Stimulated activated CD4-positive, alpha-beta T cell treated with anti-CD3 and anti-CD28 coated beads, Interleukin-2, amount 100 ng/mL, for 4 hours (primary cell): Measurements from ENCODE around the gene NMRK2.
A peak's percentile ranks its signal among the peaks of the same experiment; 100 is the strongest.
"Not testable (repeated sequence)": the region's sequence is repeated elsewhere in the genome, so short reads cannot be mapped to it uniquely, and the experiment has no call there.

Experiments used
- DNase-seq: peaks from one replicate; pipeline ENCODE4 v3.0.0-alpha.2; 2020; ENCODE audit warnings: low read depth

The NMRK2 gene

DNA sequence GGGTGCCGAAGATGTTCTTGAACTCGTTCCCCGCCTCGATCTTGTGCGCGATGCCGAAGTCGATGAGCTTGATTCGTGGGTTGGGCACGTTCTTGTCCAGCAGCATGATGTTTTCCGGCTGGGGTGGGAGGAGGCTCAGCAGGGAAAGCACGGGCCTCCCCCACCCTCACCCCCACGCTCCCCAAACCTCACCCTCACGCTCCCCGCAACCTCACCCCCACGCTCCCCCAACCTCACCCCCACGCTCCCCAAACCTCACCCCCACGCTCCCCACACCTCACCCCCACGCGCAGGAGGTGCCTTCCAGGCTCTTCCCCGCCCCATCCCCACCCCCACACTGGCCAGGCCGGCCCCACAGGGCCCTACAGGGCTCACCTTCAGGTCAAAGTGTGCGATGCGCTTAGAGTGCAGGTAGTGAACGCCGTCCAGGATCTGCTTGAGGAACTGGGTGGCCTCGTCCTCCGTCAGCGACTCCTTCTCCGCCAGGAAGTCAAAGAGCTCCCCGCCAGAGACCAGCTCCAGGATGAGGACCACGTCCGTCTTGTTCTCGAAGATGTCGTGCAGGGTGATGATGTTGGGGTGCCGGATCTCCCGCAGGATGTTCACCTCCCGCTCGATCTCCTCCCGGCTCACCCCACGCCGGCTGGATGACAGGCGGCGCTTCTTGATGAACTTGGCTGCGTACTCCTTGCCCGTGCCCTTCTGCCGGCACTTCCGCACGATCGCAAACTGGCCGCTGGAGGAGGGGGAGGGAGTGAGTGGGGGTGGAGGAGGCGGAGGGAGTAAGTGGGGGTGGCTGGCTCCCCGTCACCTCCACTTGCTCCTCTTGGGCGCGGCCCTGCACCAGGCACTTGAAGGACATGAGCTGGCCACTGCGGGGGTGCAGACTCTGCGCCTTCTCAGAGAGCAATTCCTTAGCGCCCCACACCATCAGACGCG is 31.7 kb downstream of the NMRK2 start:
- DNase-seq, result no peak

- DNase-seq, result no peak
These were observed 33.5 kb downstream of the NMRK2 start for GRCh38 chr19:3966051-3967017.

DNA sequence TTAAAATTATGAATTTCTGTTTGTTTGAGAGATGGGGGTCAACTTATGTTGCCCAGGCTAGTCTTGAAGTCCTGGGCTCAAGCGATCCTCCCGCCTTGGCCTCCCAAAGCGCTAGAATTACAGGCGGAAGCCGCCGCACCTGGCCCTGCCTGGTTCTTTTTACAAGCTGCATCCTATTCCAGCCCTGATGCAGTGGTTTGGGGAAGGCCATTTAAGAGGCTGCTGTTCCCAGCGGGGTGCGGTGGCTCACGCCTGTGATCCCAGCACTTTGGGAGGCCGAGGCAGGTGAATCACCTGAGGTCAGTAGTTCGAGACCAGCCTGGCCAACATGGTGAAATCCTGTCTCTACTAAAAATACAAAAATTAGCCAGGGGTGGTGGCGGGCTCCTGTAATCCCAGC is 35.1 kb downstream of the NMRK2 start:
- DNase-seq, result not testable (repeated sequence)

- DNase-seq, result no peak
These were observed 35.9 kb downstream of the NMRK2 start for GRCh38 chr19:3968556-3969434.

- DNase-seq, result no peak
These were observed 36.8 kb downstream of the NMRK2 start for GRCh38 chr19:3969435-3970312.

- no peak for DNase-seq
These were observed 37.5 kb downstream of the NMRK2 start for GRCh38 chr19:3970313-3970807.

DNA sequence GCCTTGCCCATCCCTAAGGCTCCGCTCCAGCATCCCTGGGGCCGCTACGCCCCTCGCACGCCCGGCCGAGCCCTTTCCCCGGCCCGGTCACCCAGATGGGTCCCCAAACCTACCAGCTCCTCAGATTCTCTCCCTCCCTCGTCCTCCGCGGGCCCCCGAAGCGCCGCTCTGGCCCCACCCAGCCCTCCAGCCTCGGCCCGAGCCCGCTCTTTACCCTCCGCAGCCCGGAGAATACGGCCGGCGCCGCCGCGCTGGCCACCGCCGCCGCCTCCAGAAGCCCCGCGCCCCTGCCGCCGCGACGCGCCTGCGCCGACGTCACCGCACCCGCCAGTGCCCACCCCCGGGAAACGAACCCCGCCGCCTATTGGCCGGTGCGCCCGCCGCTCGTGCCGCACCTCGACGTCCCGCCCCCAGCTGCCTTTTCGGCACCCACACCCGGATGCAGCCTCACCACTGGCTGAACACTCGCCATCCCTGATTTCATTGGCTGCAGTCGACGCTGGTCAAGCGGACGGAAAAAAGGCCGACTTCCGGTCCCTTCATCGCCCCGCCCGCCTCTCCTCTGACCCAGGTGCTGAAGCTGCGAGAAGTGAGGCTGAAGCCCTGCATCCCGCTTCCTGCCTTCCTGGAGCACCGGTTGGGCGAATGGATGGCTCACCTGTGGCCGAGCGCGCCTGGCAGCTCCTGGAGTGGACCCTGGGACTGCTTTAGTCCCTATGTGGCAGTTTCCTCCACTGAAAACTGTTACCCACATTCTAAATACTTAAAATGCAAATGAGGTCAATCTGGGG is 38.1 kb downstream of the NMRK2 start, which contains the start of gene DAPK3:
Gene DAPK3, minus strand, starts transcription at position 292 of the 791 bp plus-strand sequence. CDS start 1,364 bp downstream, outside the sequence.
- DNase-seq, result peak; percentile 84

DNA sequence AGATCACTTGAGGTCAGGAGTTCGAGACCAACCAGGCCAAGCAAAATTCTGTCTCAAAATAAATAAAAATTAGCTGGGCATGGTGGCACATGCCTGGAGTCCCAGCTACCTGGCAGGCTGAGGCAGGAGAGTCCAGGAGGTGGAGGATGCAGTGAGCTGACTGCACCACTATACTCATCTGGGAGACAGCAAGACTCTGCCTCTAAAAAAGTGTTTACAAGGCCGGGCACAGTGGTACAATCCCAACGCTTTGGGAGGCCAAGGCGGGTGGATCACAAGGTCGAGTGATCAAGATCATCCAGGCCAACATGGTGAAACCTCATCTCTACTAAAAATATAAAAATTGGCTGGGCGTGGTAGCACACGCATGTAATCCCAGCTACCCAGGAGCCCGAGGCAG is 42.3 kb downstream of the NMRK2 start:
- no peak for DNase-seq

DNA sequence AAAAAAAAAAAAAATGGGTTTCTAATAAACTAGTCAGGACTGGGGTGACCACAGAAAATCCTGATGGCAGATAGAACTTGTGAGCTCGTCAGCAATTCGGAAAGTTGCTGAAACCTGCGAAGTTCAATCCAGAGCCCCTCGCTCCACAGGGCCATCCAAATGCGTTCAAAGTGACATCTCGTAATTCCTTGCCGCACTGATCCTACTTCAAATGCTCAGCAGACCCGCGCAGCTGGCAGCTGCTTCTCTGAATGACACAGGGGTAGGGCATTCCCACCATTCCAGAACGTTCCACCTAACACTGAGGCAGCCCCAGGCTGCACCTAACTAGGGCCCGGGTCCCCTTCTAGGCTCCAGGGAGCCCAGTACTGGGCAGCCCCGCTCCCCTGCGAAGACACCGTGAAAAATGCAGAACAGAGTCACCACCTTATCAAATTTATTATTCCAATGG is 42.8 kb downstream of the NMRK2 start:
- no peak for DNase-seq

GRCh38 chr19:3976495-3977241 is 43.8 kb downstream of the NMRK2 start:
- DNase-seq, result no peak

DNA sequence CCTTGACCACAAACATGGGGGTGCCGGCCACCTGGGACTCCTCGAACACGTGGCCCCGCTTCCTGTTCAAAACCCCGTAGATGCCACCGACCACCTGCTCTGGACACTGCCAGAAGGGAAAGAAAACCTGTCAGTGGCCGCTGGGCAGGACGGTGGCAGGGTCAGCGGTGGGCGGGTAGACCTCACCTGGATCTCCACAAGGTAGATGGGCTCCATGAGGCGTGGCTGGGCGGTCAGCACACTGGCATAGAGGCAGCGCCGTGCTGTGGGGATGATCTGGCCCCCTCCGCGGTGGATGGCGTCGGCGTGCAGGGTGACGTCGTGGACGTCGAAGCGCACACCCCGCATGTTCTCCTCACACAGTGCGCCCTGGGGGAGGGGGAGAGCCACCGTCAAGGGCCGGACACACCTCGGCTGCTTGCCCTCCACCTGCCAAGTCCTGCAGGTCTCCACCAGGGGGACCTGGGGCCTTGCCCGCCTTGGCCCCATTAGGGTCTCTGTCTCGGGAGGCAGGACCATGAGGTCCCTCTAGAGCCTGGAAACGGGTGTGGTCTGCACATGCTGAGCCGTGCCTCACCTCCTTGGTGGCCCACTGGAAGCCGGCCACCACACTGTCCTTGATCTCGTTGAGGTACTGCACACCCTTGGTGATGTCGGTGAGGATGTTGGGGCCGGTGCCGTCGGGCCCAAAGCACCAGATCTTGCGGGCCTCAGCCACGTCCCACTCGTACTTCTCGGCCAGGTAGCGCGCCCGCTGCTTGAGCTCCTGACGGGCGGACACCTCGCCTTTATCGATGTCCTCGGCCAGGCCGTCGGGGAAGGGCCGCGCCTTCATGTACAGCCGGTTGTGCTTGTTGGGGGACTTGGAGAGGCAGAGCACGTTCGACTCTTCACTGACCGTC is 44.6 kb downstream of the NMRK2 start:
- no peak for DNase-seq

DNA sequence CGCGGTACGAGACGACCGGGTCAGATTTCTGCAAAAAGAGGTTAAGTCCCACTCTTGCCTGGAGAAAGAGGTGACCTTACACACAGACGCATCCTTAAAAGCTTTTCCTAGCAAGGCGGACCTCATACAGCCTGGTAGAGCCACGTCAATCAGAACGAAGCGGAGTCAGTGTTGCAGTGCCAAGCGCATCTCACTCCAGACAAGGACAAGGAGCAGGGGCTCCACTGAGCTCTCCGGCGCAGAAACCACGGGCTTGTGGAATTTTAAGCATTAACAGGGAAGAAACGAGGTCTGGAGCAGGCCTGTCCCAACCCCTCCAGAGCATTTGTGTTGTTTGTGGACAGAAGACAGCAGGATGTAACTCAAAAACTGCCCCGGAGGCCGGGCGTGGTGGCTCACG is 45.3 kb downstream of the NMRK2 start:
- no peak for DNase-seq

GRCh38 chr19:3979289-3979673 is 46.4 kb downstream of the NMRK2 start:
- no peak for DNase-seq

DNA sequence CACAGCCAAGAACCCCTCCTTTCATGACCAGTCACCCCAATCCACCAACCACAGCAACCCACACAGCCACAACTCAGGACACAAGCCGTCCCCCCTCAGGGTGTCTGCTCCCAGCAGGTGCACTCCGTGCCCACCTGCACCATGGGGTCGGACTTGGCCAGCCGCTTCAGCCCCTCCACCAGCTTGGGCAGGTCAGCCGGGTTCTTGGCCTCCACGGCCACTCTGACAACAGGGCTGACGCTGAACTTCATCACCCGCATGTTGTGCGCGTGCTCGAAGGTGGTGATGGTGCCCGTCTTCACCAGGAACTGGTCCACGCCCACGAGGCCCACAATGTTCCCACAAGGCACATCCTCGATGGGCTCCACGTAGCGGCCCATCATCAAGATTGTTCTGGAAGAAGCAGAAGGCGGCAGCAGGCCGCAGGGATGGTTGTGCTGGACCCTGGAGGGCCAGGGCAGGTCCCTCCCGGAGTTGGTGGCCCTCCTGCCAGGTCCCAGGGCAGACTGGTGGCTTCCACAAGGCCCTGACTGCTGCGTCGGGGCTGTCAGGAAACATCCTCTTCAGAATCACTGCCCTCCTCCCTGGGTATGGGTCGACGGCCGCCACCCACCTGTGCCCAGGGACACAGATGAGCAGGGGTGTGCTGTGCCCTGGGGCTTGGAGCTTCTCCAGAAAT is 46.9 kb downstream of the NMRK2 start:
- DNase-seq, result no peak

DNA sequence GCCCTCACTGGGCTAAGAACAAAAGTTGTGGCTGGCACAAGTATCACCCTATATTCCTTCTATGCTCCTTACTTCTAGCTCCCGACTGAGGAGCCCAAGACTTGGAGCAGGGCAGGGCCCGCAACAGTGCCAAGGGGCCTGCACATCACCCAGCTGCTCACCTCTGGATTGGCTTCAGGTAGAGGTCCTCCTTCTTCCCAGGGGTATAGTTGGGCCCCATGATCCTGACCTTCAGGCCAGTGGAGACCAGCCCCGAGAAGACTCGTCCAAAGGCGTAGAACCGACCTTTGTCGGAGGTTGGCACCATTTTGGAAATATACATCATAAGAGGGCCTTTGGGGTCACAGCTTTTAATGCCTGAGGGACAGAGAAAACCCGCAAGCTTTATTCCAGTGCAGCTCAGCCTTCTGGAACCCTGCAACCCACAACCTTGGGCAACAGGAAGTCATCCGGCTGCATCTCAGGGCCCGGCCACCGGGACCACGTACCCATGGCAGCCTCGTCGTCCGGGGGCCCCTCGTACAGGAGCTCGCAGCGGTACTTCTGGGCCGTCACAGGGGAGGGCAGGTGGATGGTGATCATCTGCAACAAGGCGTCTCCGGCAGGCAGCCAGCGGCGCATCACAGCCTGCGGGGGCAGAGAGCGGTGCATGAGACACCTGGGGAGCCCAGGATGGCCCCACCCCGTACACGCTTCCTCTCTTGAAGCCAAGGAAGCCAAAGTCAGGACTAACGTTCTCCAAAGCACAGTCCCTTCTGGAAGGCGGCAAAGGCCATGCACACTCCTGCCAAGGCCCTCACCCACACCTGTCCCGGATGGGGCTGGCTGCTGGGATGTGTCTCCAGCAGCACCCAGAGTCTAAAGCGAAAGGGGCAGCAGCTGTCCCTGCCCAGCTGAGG is 47.7 kb downstream of the NMRK2 start:
- no peak for DNase-seq

DNA sequence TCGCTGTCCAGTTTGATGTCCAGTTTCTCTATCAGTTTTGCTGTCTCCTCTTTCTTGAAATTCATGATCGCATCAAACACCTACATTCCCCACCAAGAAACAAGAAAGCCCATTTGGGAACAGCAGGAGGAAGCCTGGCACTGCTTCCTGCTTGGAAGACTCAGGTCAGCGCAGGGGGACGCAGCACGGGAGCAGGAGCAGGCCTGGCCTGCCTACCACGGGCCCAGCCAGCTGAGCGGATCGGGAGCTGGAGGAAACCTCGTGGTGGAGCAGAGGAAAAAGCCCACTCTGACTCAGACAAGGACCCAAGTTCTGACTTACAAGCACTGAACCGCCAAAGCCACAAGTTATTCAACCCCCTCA is 48.5 kb downstream of the NMRK2 start:
- DNase-seq, result no peak
